ENCODE results near the gene GRM6.

Gene GRM6

GRCh38 chr5:178994580-178995340, at the start of gene GRM6:
Gene GRM6, minus strand, starts transcription at chr5:178995320. Its CDS starts 376 bp downstream, at chr5:178994944.
- DNase-seq: no peak

- DNase-seq: no peak
Measured at GRCh38 chr5:179044765-179045164, 49.6 kb upstream of the GRM6 start.

- no peak for DNase-seq
Measured at GRCh38 chr5:179033004-179033580, 38.0 kb upstream of the GRM6 start.

- peak; percentile 79 for DNase-seq
Measured at GRCh38 chr5:179023528-179024189, 28.5 kb upstream of the GRM6 start, which contains the start of gene ZNF879. Gene ZNF879, plus strand, starts transcription at chr5:179023804. Its CDS starts 1,201 bp downstream, at chr5:179025005.

- peak; percentile 1 for DNase-seq
Measured at GRCh38 chr5:179008667-179009066, 13.5 kb upstream of the GRM6 start.

- DNase-seq: no peak
Measured at GRCh38 chr5:179006564-179006963, 11.4 kb upstream of the GRM6 start.

- no peak for DNase-seq
Measured at GRCh38 chr5:178998441-178998840, 3.3 kb upstream of the GRM6 start.

- DNase-seq: no peak
Measured at GRCh38 chr5:178997191-178997590, 2.1 kb upstream of the GRM6 start.

- DNase-seq: no peak
Measured at GRCh38 chr5:178996156-178996555, 1.0 kb upstream of the GRM6 start.

- no peak for DNase-seq
Measured at GRCh38 chr5:178995341-178995690, 196 bp upstream of the GRM6 start.

GRCh38 chr5:178993955-178994579, 1.1 kb downstream of the GRM6 start:
- DNase-seq: no peak

GRCh38 chr5:178993236-178993765, 1.8 kb downstream of the GRM6 start:
- no peak for DNase-seq

- DNase-seq: no peak
Measured at GRCh38 chr5:178992291-178992895, 2.7 kb downstream of the GRM6 start.

- DNase-seq: no peak
Measured at GRCh38 chr5:178991190-178992145, 3.7 kb downstream of the GRM6 start.

GRCh38 chr5:178990491-178990890, 4.6 kb downstream of the GRM6 start:
- no peak for DNase-seq

GRCh38 chr5:178989311-178989710, 5.8 kb downstream of the GRM6 start:
- DNase-seq: no peak

- no peak for DNase-seq
Measured at GRCh38 chr5:178988436-178989220, 6.5 kb downstream of the GRM6 start.

GRCh38 chr5:178986326-178986960, 8.7 kb downstream of the GRM6 start:
- DNase-seq: no peak

- no peak for DNase-seq
Measured at GRCh38 chr5:178984145-178985072, 10.7 kb downstream of the GRM6 start.

All from NCI-H446 treated with DMSO at 0.1 percent for 48 hours (cell line).